K562 (cell line): ENCODE data around the gene MT1M. TPM values are rescaled to one million over a fixed set of nuclear protein-coding genes. Genes with fewer than 3 reads are reported as not detected.
A peak's percentile ranks its signal among the peaks of the same experiment; 100 is the strongest.

ENCODE experiments used
- FOXP1 ChIP-seq: sonication (generic); formaldehyde crosslinking; IDR thresholded peaks from 2 replicates; pipeline ENCODE4 v1.8.0; 2022; ENCODE audit warnings: mild to moderate bottlenecking, missing genetic modification reagents
- HNRNPK ChIP-seq: fragments of 200-400 bp; formaldehyde crosslinking; IDR thresholded peaks from one replicate; pipeline ENCODE4 v1.6.1; 2018; ENCODE audit warnings: mild to moderate bottlenecking, low read depth, low read length; ENCODE audit not compliant: poor library complexity, severe bottlenecking
- L3MBTL2 ChIP-seq: fragments of 450-650 bp; IDR thresholded peaks from 2 replicates; pipeline ENCODE4 v1.6.1; 2016; ENCODE audit warnings: mild to moderate bottlenecking, moderate library complexity
- NFIC ChIP-seq: fragments of 450-650 bp; IDR thresholded peaks from 2 replicates; pipeline ENCODE4 v1.6.1; 2017; ENCODE audit warnings: mild to moderate bottlenecking, inconsistent platforms
- NFYB ChIP-seq: IDR thresholded peaks from 2 replicates; pipeline ENCODE4 v1.6.1; 2011; ENCODE audit warnings: mild to moderate bottlenecking, moderate library complexity; ENCODE audit not compliant: insufficient read length; ENCODE audit errors: extremely low read depth
- PYGO2 ChIP-seq: fragments of 450-650 bp; IDR thresholded peaks from 2 replicates; pipeline ENCODE4 v1.6.1; 2016; ENCODE audit warnings: mild to moderate bottlenecking, missing genetic modification characterization, moderate library complexity, missing compliant biosample characterization
- RBM17 ChIP-seq: fragments of 200-400 bp; formaldehyde crosslinking; IDR thresholded peaks from 2 replicates; pipeline ENCODE4 v1.6.1; 2017; ENCODE audit warnings: low read depth, mild to moderate bottlenecking, low read length, borderline replicate concordance
- REST ChIP-seq, 2 experiments: fragments of 450-650 bp; formaldehyde crosslinking in 1 of 2; IDR thresholded peaks; 2 replicates each; pipeline versions ENCODE4 v1.4.0 to v1.6.1; 2014 to 2020; ENCODE audit warnings: mild to moderate bottlenecking in 2 of 2, borderline replicate concordance in 1 of 2, low read depth in 1 of 2
- SAFB2 ChIP-seq: fragments of 200-400 bp; formaldehyde crosslinking; IDR thresholded peaks from 2 replicates; pipeline ENCODE4 v1.6.1; 2018; ENCODE audit warnings: borderline replicate concordance, low read length, low read depth, moderate library complexity; ENCODE audit not compliant: severe bottlenecking
- SNRNP70 ChIP-seq: fragments of 200-400 bp; formaldehyde crosslinking; optimal IDR thresholded peaks from 2 replicates; pipeline ENCODE3; 2017; ENCODE audit warnings: low read depth, low read length
- SRSF1 ChIP-seq: fragments of 200-400 bp; formaldehyde crosslinking; IDR thresholded peaks from 2 replicates; pipeline ENCODE4 v1.6.1; 2017; ENCODE audit warnings: mild to moderate bottlenecking, low read depth, low read length, moderate library complexity
- ZNF316 ChIP-seq: fragments of 450-650 bp; IDR thresholded peaks from 2 replicates; pipeline ENCODE4 v1.6.1; 2016
- ZNF347 ChIP-seq: fragments of 450-650 bp; formaldehyde crosslinking; IDR thresholded peaks from 2 replicates; pipeline ENCODE4 v1.4.0; 2020; ENCODE audit warnings: low read depth, mild to moderate bottlenecking, moderate library complexity
- ZNF41 ChIP-seq: fragments of 250-450 bp; sonication (Bioruptor Pico); conservative IDR thresholded peaks from 2 replicates; pipeline ENCODE4 v1.4.0; 2020; ENCODE audit warnings: mild to moderate bottlenecking
- ZNF512 ChIP-seq: IDR thresholded peaks from 2 replicates; pipeline ENCODE4 v1.6.1; 2016; ENCODE audit warnings: missing genetic modification characterization, missing compliant biosample characterization
- polyA plus RNA-seq, 8 experiments: library from polyadenylated mRNA; depleted of rRNA in 4 of 8; stranded (reverse) in 5 of 8; unstranded in 3 of 8; fragments of >200 nt; fragmentation: Nextera tagmentation in 2 of 8; fragmentation: Illumina TruSeq in 1 of 8; extraction: Ambion mirVana in 2 of 8; extraction: Trizol in 1 of 8; gene quantifications; 2 replicates each; pipeline versions ENCODE4 v1.2.1 to v1.2.3, GENCODE V29; 2011 to 2014; ENCODE audit warnings: inconsistent platforms in 1 of 8, missing spikeins in 1 of 8
- total RNA-seq, 7 experiments: library from RNA; depleted of rRNA in 6 of 7; stranded (reverse); fragments of >200 nt in 6 of 7; fragmentation: Illumina TruSeq in 2 of 7; extraction: Trizol in 2 of 7; gene quantifications; 2 replicates each; pipeline versions ENCODE4 v1.2.1 to v1.2.3, GENCODE V29; 2011 to 2021; ENCODE audit warnings: low replicate concordance in 1 of 7
- TF ChIP-seq, protein P1 (sequence below): fragments of 450-650 bp; IDR thresholded peaks from 2 replicates; pipeline ENCODE4 v1.6.1; 2018; ENCODE audit not compliant: partially characterized antibody

MT1M gene
- total and polyA plus RNA-seq, 9 of the 15 experiments (the other 6 are each of a cell fraction or from before 2014, with no cell fraction given): not detected

DNA sequence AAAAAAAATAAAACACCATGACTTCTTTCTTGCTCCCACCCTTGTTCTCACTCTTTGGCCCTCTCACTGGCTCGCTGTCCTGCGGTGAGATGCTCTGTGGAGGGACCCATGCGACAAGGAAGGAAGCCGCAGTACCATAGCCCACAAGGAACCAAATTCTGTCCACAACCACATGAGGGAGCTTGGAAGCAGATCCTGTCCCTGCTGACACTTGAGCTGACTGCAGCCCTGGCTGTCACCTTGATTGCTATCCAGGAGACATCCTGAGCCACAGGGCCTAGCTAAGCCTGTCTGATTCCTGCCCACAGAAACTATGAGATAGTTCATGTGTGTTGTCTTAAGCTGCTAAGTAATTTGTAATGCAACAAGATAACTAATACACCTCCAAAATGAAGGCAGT lies 28.9 kb upstream of the MT1M start (continued):
- TF ChIP-seq PYGO2 (tag) (no peak), SRSF1 (no peak), NFIC (no peak), L3MBTL2 (no peak), ZNF316 (no peak), REST (IDR thresholded peaks at IDR 0.05; ENCODE audit: borderline replicate concordance) (peak; percentile 60; the same call in 1 of the 2 replicates), REST (CRISPR knock-in tag; IDR thresholded peaks at IDR 0.05; ENCODE audit: low read depth) (no peak), SNRNP70 (no peak), HNRNPK (no peak), SAFB2 (no peak), ZNF41 (CRISPR knock-in tag) (no peak), ZNF347 (CRISPR knock-in tag) (no peak), ZNF512 (no peak), NFYB (no peak), FOXP1 (CRISPR knock-in tag) (no peak), RBM17 (no peak)
- TF ChIP-seq, protein P1, sequence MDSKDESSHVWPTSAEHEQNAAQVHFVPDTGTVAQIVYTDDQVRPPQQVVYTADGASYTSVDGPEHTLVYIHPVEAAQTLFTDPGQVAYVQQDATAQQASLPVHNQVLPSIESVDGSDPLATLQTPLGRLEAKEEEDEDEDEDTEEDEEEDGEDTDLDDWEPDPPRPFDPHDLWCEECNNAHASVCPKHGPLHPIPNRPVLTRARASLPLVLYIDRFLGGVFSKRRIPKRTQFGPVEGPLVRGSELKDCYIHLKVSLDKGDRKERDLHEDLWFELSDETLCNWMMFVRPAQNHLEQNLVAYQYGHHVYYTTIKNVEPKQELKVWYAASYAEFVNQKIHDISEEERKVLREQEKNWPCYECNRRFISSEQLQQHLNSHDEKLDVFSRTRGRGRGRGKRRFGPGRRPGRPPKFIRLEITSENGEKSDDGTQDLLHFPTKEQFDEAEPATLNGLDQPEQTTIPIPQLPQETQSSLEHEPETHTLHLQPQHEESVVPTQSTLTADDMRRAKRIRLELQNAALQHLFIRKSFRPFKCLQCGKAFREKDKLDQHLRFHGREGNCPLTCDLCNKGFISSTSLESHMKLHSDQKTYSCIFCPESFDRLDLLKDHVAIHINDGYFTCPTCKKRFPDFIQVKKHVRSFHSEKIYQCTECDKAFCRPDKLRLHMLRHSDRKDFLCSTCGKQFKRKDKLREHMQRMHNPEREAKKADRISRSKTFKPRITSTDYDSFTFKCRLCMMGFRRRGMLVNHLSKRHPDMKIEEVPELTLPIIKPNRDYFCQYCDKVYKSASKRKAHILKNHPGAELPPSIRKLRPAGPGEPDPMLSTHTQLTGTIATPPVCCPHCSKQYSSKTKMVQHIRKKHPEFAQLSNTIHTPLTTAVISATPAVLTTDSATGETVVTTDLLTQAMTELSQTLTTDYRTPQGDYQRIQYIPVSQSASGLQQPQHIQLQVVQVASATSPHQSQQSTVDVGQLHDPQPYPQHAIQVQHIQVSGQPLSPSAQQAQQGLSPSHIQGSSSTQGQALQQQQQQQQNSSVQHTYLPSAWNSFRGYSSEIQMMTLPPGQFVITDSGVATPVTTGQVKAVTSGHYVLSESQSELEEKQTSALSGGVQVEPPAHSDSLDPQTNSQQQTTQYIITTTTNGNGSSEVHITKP: no peak
